Measurements from ENCODE around the gene C1R. TPM values are rescaled to one million over a fixed set of nuclear protein-coding genes. Genes with fewer than 3 reads are reported as not detected.
A peak's percentile ranks its signal among the peaks of the same experiment; 100 is the strongest.
"Not testable (repeated sequence)": the region's sequence is repeated elsewhere in the genome, so short reads cannot be mapped to it uniquely, and the experiment has no call there.

C1R gene
- total and polyA plus RNA-seq, 2 donors, result 51.5 to 149 TPM

DNA sequence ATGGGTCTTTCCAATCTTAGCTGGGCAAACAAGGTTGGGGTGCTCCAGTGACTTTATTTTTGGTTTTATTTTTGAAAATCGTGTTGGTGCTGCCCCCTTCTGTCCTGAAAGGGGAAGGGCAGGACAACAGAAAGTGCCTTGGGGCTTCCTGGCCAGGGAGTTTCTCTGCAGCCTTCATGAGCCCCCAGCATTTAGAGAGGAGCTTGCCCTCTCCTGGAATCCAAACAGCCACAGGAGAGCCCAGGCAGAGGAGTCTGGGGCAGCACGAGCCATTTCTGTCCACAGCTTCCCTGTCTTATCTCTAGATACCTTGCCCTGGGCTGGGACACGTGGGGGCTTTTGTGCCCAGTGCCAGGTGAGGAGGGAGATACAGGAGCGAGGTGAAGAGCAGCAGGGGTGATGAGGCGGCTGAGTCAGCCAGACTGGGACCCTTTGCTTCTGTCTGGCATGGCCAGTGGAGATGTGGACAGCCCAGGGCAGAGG, 21.2 kb upstream of the C1R start:
- DNase-seq (ENCODE audit: low read depth in 6 of 9, low spot score in 9 of 9), result peak in 5 of 9 donors; percentile 41 to 74 (median 56)
- Histone ChIP-seq H3K27ac (ENCODE audit: low read depth in 1 of 2, low read length in 1 of 2) (no peak overlapping the region), H3K36me3 (ENCODE audit: control insufficient read depth in 2 of 2, insufficient read depth in 2 of 2, low read length in 1 of 2) (peaks cover 0 to 12% of the 10 kb centered on the region in 2 donors), H3K9me3 (ENCODE audit: control insufficient read depth in 2 of 2, insufficient read depth in 1 of 2, low read length in 1 of 2) (no peaks in the 10 kb centered on the region), H3K4me3 (ENCODE audit: low read length in 2 of 2) (no peak overlapping the region), H3K27me3 (ENCODE audit: control insufficient read depth in 2 of 2, insufficient read depth in 1 of 2, low read length in 1 of 2) (no peaks in the 10 kb centered on the region), H3K4me1 (ENCODE audit: control insufficient read depth in 2 of 2, insufficient read depth in 2 of 2, low read length in 2 of 2) (peaks cover 9 to 18% of the 10 kb centered on the region in 2 donors)
- 70% methylated on average over 5 of the region's 5 CpGs for WGBS

GRCh38 chr12:7112041-7112440, 19.8 kb upstream of the C1R start:
- Histone ChIP-seq H3K27ac (ENCODE audit: low read depth in 1 of 2, low read length in 1 of 2) (no peak overlapping the region), H3K4me3 (ENCODE audit: low read length in 2 of 2) (no peak overlapping the region), H3K9me3 (ENCODE audit: control insufficient read depth in 2 of 2, insufficient read depth in 1 of 2, low read length in 1 of 2) (no peaks in the 10 kb centered on the region), H3K27me3 (ENCODE audit: control insufficient read depth in 2 of 2, insufficient read depth in 1 of 2, low read length in 1 of 2) (no peaks in the 10 kb centered on the region), H3K36me3 (ENCODE audit: control insufficient read depth in 2 of 2, insufficient read depth in 2 of 2, low read length in 1 of 2) (peaks cover 0 to 6% of the 10 kb centered on the region in 2 donors), H3K4me1 (ENCODE audit: control insufficient read depth in 2 of 2, insufficient read depth in 2 of 2, low read length in 2 of 2) (peaks cover 15 to 30% of the 10 kb centered on the region in 2 donors)
- no peak for DNase-seq (ENCODE audit: low read depth in 6 of 9, low spot score in 9 of 9)
- 93% methylated on average over 4 of the region's 4 CpGs for WGBS

GRCh38 chr12:7110661-7111060, 18.4 kb upstream of the C1R start:
- no peak for DNase-seq (ENCODE audit: low read depth in 6 of 9, low spot score in 9 of 9)
- H3K9me3 ChIP-seq (ENCODE audit: control insufficient read depth in 2 of 2, insufficient read depth in 1 of 2, low read length in 1 of 2), result no peaks in the 10 kb centered on the region
- H3K4me3 ChIP-seq (ENCODE audit: low read length in 2 of 2), result no peak overlapping the region
- 96% methylated on average over 5 of the region's 5 CpGs for WGBS
- peaks cover 15 to 31% of the 10 kb centered on the region in 2 donors for H3K4me1 ChIP-seq (ENCODE audit: control insufficient read depth in 2 of 2, insufficient read depth in 2 of 2, low read length in 2 of 2)
- no peaks in the 10 kb centered on the region for H3K27me3 ChIP-seq (ENCODE audit: control insufficient read depth in 2 of 2, insufficient read depth in 1 of 2, low read length in 1 of 2)
- H3K36me3 ChIP-seq (ENCODE audit: control insufficient read depth in 2 of 2, insufficient read depth in 2 of 2, low read length in 1 of 2), result peaks cover 0 to 4% of the 10 kb centered on the region in 2 donors
- H3K27ac ChIP-seq (ENCODE audit: low read depth in 1 of 2, low read length in 1 of 2), result no peak overlapping the region

DNA sequence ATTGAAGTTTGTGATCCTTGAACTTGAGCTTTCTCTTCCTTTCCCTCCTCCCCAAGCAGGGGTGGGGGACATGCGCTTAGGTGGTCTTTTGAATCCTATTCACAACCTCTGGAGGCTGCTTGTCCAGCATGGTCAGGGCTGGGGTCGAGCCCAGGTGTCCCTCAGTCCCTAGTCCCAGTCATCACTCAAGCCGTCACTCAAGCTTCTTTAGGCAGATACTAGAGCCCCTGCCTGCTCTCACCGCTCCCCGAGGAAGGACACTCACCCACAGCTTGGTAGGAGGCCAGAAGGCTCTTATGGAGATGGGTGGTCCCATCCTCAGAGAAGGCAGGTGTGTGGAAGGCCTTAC, 17.3 kb upstream of the C1R start:
- no peak for DNase-seq (ENCODE audit: low read depth in 6 of 9, low spot score in 9 of 9)
- Histone ChIP-seq H3K36me3 (ENCODE audit: control insufficient read depth in 2 of 2, insufficient read depth in 2 of 2, low read length in 1 of 2) (peaks cover 0 to 4% of the 10 kb centered on the region in 2 donors), H3K27ac (ENCODE audit: low read depth in 1 of 2, low read length in 1 of 2) (peak overlapping the region; percentile 9 to 30), H3K9me3 (ENCODE audit: control insufficient read depth in 2 of 2, insufficient read depth in 1 of 2, low read length in 1 of 2) (no peaks in the 10 kb centered on the region), H3K4me1 (ENCODE audit: control insufficient read depth in 2 of 2, insufficient read depth in 2 of 2, low read length in 2 of 2) (peaks cover 15 to 31% of the 10 kb centered on the region in 2 donors), H3K27me3 (ENCODE audit: control insufficient read depth in 2 of 2, insufficient read depth in 1 of 2, low read length in 1 of 2) (no peaks in the 10 kb centered on the region), H3K4me3 (ENCODE audit: low read length in 2 of 2) (peak overlapping the region; percentile 63 to 75)
- 82% methylated on average over 5 of the region's 5 CpGs for WGBS

- 14% methylated on average over 23 of the region's 23 CpGs for WGBS
- Histone ChIP-seq H3K9me3 (ENCODE audit: control insufficient read depth in 2 of 2, insufficient read depth in 1 of 2, low read length in 1 of 2) (no peaks in the 10 kb centered on the region), H3K4me3 (ENCODE audit: low read length in 2 of 2) (peak within 1 kb of the TSS; percentile 63 to 75), H3K4me1 (ENCODE audit: control insufficient read depth in 2 of 2, insufficient read depth in 2 of 2, low read length in 2 of 2) (peaks cover 15 to 31% of the 10 kb centered on the region in 2 donors), H3K27me3 (ENCODE audit: control insufficient read depth in 2 of 2, insufficient read depth in 1 of 2, low read length in 1 of 2) (no peaks in the 10 kb centered on the region), H3K36me3 (ENCODE audit: control insufficient read depth in 2 of 2, insufficient read depth in 2 of 2, low read length in 1 of 2) (peaks cover 0 to under 1% of the 10 kb centered on the region in 2 donors), H3K27ac (ENCODE audit: low read depth in 1 of 2, low read length in 1 of 2) (peak within 1 kb of the TSS; percentile 91 to 94)
- peak in 8 of 9 donors; percentile 48 to 83 (median 63) for DNase-seq (ENCODE audit: low read depth in 6 of 9, low spot score in 9 of 9)
These were observed 16.7 kb upstream of the C1R start, which contains the start of gene C1RL for GRCh38 chr12:7108796-7109571. Gene C1RL, minus strand, starts transcription at chr12:7109214. Its CDS starts 34 bp downstream, at chr12:7109180.

DNA sequence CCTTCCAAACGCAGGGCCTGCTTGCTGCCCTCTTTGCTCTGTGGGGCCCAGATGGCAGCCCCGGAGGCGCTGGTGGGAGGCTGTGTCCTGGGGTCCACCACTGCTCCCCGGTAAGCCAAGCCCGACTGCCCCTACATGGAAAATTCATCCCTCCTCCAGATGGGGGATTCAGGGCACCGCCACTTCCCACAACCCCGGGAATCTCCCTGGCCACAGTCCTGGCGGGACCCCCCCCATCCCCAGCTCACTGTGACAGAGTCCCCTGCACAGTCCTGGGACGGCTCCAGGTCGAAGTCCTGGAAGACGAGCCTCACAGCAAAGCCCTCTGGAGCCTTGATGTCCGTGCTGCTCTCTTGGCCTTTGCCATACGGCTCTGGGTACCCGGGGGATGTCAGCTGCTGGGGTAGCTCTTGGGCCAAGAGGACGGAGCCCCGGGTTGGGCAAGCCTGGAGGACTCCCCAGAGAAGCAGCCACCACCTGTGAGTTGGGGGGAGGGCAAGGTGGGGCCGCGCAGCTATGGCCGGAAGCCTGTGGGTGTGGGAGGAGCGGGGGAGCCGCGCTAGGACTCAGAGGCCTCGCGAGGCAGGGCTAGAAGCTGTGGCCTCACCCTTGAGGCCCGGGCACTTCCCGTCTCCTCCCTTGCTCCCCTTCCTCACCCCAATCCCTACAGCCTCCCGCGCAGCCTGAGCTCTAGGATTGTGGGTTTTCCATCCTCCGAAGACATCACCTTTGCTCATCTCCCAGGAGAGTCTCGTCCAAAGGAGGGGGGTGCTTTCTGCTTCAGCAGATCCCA, 16.0 kb upstream of the C1R start:
- WGBS, result 11% methylated on average over 30 of the region's 30 CpGs
- Histone ChIP-seq H3K9me3 (ENCODE audit: control insufficient read depth in 2 of 2, insufficient read depth in 1 of 2, low read length in 1 of 2) (no peaks in the 10 kb centered on the region), H3K4me3 (ENCODE audit: low read length in 2 of 2) (peak overlapping the region; percentile 63 to 75), H3K36me3 (ENCODE audit: control insufficient read depth in 2 of 2, insufficient read depth in 2 of 2, low read length in 1 of 2) (peaks cover 0 to 4% of the 10 kb centered on the region in 2 donors), H3K27me3 (ENCODE audit: control insufficient read depth in 2 of 2, insufficient read depth in 1 of 2, low read length in 1 of 2) (no peaks in the 10 kb centered on the region), H3K27ac (ENCODE audit: low read depth in 1 of 2, low read length in 1 of 2) (peak overlapping the region; percentile 91 to 94), H3K4me1 (ENCODE audit: control insufficient read depth in 2 of 2, insufficient read depth in 2 of 2, low read length in 2 of 2) (peaks cover 15 to 26% of the 10 kb centered on the region in 2 donors)
- peak in 7 of 9 donors; percentile 58 to 86 (median 64) for DNase-seq (ENCODE audit: low read depth in 6 of 9, low spot score in 9 of 9)

DNA sequence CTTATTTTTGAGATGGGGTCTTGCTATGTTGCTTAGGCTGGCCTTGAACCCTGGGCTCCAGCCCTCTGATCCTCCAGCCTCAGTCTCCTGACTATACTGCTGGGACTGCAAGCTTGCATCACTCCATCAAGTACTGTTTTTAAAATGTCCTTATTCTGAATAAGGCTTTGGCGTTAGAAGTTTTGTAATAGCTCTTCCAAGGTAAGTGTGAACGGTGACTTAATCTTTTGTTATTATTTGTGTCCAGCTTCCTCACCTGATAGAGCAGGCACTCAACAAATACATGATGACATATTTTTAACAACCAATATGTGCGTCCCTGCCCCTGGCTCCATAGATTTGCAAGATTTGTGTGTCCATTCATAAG, 15.4 kb upstream of the C1R start:
- WGBS, result 83% methylated on average over 3 of the region's 3 CpGs
- DNase-seq (ENCODE audit: low read depth in 6 of 9, low spot score in 9 of 9), result no peak
- peaks cover 0 to 4% of the 10 kb centered on the region in 2 donors for H3K36me3 ChIP-seq (ENCODE audit: control insufficient read depth in 2 of 2, insufficient read depth in 2 of 2, low read length in 1 of 2)
- H3K27ac ChIP-seq (ENCODE audit: low read depth in 1 of 2, low read length in 1 of 2), result peak overlapping the region; percentile 91 to 94
- no peaks in the 10 kb centered on the region for H3K27me3 ChIP-seq (ENCODE audit: control insufficient read depth in 2 of 2, insufficient read depth in 1 of 2, low read length in 1 of 2)
- H3K9me3 ChIP-seq (ENCODE audit: control insufficient read depth in 2 of 2, insufficient read depth in 1 of 2, low read length in 1 of 2), result no peaks in the 10 kb centered on the region
- peak overlapping the region; percentile 63 to 75 for H3K4me3 ChIP-seq (ENCODE audit: low read length in 2 of 2)
- peaks cover 15 to 23% of the 10 kb centered on the region in 2 donors for H3K4me1 ChIP-seq (ENCODE audit: control insufficient read depth in 2 of 2, insufficient read depth in 2 of 2, low read length in 2 of 2)

GRCh38 chr12:7107181-7107580, 14.9 kb upstream of the C1R start:
- peaks cover 15 to 27% of the 10 kb centered on the region in 2 donors for H3K4me1 ChIP-seq (ENCODE audit: control insufficient read depth in 2 of 2, insufficient read depth in 2 of 2, low read length in 2 of 2)
- H3K9me3 ChIP-seq (ENCODE audit: control insufficient read depth in 2 of 2, insufficient read depth in 1 of 2, low read length in 1 of 2); H3K27me3 ChIP-seq (ENCODE audit: control insufficient read depth in 2 of 2, insufficient read depth in 1 of 2, low read length in 1 of 2); H3K4me3 ChIP-seq (ENCODE audit: low read length in 2 of 2); DNase-seq (ENCODE audit: low read depth in 6 of 9, low spot score in 9 of 9); H3K36me3 ChIP-seq (ENCODE audit: control insufficient read depth in 2 of 2, insufficient read depth in 2 of 2, low read length in 1 of 2); H3K27ac ChIP-seq (ENCODE audit: low read depth in 1 of 2, low read length in 1 of 2): not testable (repeated sequence)
- 99% methylated on average over 5 of the region's 5 CpGs for WGBS

DNA sequence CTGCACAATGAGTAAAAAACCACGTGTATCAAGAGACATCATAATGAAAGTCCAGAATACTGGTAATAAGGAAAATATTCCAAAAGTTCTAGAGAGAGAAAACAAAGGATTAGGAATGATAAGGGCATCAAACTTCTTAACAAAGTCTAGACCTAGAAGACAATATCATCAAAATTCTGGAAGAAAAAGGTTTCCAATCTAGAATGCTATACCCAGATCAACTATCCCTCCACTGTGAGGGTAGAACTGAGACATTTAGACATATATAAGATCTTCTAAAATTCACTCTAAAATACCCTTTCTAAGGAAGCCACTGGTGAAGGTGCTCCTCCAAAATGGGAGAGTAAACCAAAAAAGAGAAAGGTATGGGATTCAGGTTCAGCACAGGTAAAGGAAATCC, 13.8 kb upstream of the C1R start:
- no peaks in the 10 kb centered on the region for H3K27me3 ChIP-seq (ENCODE audit: control insufficient read depth in 2 of 2, insufficient read depth in 1 of 2, low read length in 1 of 2)
- WGBS, result 100% methylated on average over 1 of the region's 1 CpG
- H3K27ac ChIP-seq (ENCODE audit: low read depth in 1 of 2, low read length in 1 of 2), result no peak overlapping the region
- no peaks in the 10 kb centered on the region for H3K9me3 ChIP-seq (ENCODE audit: control insufficient read depth in 2 of 2, insufficient read depth in 1 of 2, low read length in 1 of 2)
- H3K36me3 ChIP-seq (ENCODE audit: control insufficient read depth in 2 of 2, insufficient read depth in 2 of 2, low read length in 1 of 2), result peaks cover 3 to 4% of the 10 kb centered on the region in 2 donors
- DNase-seq (ENCODE audit: low read depth in 6 of 9, low spot score in 9 of 9), result no peak
- H3K4me1 ChIP-seq (ENCODE audit: control insufficient read depth in 2 of 2, insufficient read depth in 2 of 2, low read length in 2 of 2), result peaks cover 15 to 27% of the 10 kb centered on the region in 2 donors
- no peak overlapping the region for H3K4me3 ChIP-seq (ENCODE audit: low read length in 2 of 2)
